Trophoblast cell (in vitro differentiated cells and primary cell): ENCODE measurements around the gene TPST1. TPM values are rescaled to one million over a fixed set of nuclear protein-coding genes. Genes with fewer than 3 reads are reported as not detected.
"Not testable (repeated sequence)": the region's sequence is repeated elsewhere in the genome, so short reads cannot be mapped to it uniquely, and the experiment has no call there.

Experiments used
- DNase-seq, 2 donors: peaks; one replicate each; pipeline ENCODE4 v3.0.0-alpha.2; 2016
- H2AFZ ChIP-seq: 2 replicates; pipeline ENCODE4 v1.6.1; 2013; ENCODE audit warnings: low read length, moderate library complexity, mild to moderate bottlenecking; ENCODE audit not compliant: insufficient read depth, poor library complexity
- H2AK5ac ChIP-seq: 2 replicates; pipeline ENCODE4 v1.6.1; 2013; ENCODE audit warnings: mild to moderate bottlenecking, low read length
- H2BK120ac ChIP-seq: 2 replicates; pipeline ENCODE4 v1.6.1; 2013; ENCODE audit warnings: low read length, mild to moderate bottlenecking, moderate library complexity; ENCODE audit not compliant: insufficient read depth, poor library complexity
- H2BK12ac ChIP-seq: 2 replicates; pipeline ENCODE4 v1.6.1; 2013; ENCODE audit warnings: mild to moderate bottlenecking, low read length, moderate library complexity
- H2BK5ac ChIP-seq: 2 replicates; pipeline ENCODE4 v1.6.1; 2013; ENCODE audit warnings: low read length, low read depth, moderate library complexity, mild to moderate bottlenecking; ENCODE audit not compliant: poor library complexity
- H3K14ac ChIP-seq: 2 replicates; pipeline ENCODE4 v1.6.1; 2013; ENCODE audit warnings: mild to moderate bottlenecking, low read length
- H3K18ac ChIP-seq: 2 replicates; pipeline ENCODE4 v1.6.1; 2013; ENCODE audit warnings: mild to moderate bottlenecking, low read length
- H3K23ac ChIP-seq: 2 replicates; pipeline ENCODE4 v1.6.1; 2013; ENCODE audit warnings: low read length
- H3K27ac ChIP-seq: 2 replicates; pipeline ENCODE4 v1.5.1; 2013; ENCODE audit warnings: low read depth, mild to moderate bottlenecking, inconsistent platforms, low read length, moderate library complexity
- H3K27me3 ChIP-seq: 2 replicates; pipeline ENCODE4 v1.6.1; 2013; ENCODE audit warnings: inconsistent platforms, mild to moderate bottlenecking, low read length, moderate library complexity; ENCODE audit not compliant: insufficient read depth
- H3K36me3 ChIP-seq, 2 experiments: 1 replicate in 1 of 2; 2 replicates in 1 of 2; pipeline ENCODE4 v1.6.1; 2013; ENCODE audit warnings: low read length in 2 of 2, mild to moderate bottlenecking in 2 of 2, moderate library complexity in 1 of 2; ENCODE audit not compliant: insufficient read depth in 2 of 2, control insufficient read depth in 1 of 2
- H3K4ac ChIP-seq: 2 replicates; pipeline ENCODE4 v1.6.1; 2013; ENCODE audit warnings: low read depth, mild to moderate bottlenecking, low read length, moderate library complexity
- H3K4me1 ChIP-seq, 2 experiments: 1 replicate in 1 of 2; 2 replicates in 1 of 2; pipeline ENCODE4 v1.6.1; 2013; ENCODE audit warnings: low read length in 2 of 2, mild to moderate bottlenecking in 2 of 2, moderate library complexity in 1 of 2; ENCODE audit not compliant: insufficient read depth in 2 of 2, control insufficient read depth in 1 of 2
- H3K4me2 ChIP-seq: 2 replicates; pipeline ENCODE4 v1.6.1; 2013; ENCODE audit warnings: inconsistent platforms, mild to moderate bottlenecking, low read length, moderate library complexity
- H3K4me3 ChIP-seq: 2 replicates; pipeline ENCODE4 v1.5.1; 2013; ENCODE audit warnings: mild to moderate bottlenecking, low read depth, low read length, inconsistent platforms
- H3K79me1 ChIP-seq: one replicate; pipeline ENCODE4 v1.6.1; 2013; ENCODE audit warnings: low read length
- H3K79me2 ChIP-seq: 2 replicates; pipeline ENCODE4 v1.6.1; 2013; ENCODE audit warnings: low read length, mild to moderate bottlenecking; ENCODE audit not compliant: control insufficient read depth, insufficient read depth, poor library complexity
- H3K9ac ChIP-seq: 2 replicates; pipeline ENCODE4 v1.6.1; 2013; ENCODE audit warnings: mild to moderate bottlenecking, low read length
- H3K9me3 ChIP-seq: 2 replicates; pipeline ENCODE4 v1.6.1; 2013; ENCODE audit warnings: low read depth, mild to moderate bottlenecking, control low read depth, inconsistent platforms, low read length; ENCODE audit not compliant: insufficient read depth
- H4K12ac ChIP-seq: 2 replicates; pipeline ENCODE4 v1.6.1; 2013; ENCODE audit warnings: low read depth, mild to moderate bottlenecking, low read length, moderate library complexity
- H4K8ac ChIP-seq: 2 replicates; pipeline ENCODE4 v1.6.1; 2013; ENCODE audit warnings: low read depth, mild to moderate bottlenecking, low read length, moderate library complexity
- H4K91ac ChIP-seq: one replicate; pipeline ENCODE4 v1.6.1; 2013; ENCODE audit warnings: low read depth, mild to moderate bottlenecking, low read length, moderate library complexity
- WGBS: extraction: QIAGEN DNeasy Blood & Tissue Kit; methylation state at CpG from one replicate; pipeline ENCODE4 v1.1.7; 2013; ENCODE audit warnings: missing lambda C conversion rate; ENCODE audit not compliant: insufficient read length, insufficient coverage; ENCODE audit errors: extremely low coverage; 5-methylcytosine and 5-hydroxymethylcytosine counted together
- polyA plus RNA-seq: library from polyadenylated mRNA; stranded (reverse); fragments of 200-250 nt; gene quantifications from 2 replicates; pipeline ENCODE4 v1.2.3, GENCODE V29; 2013

The TPST1 gene
- 19.3 and 20.4 TPM in 2 replicates for polyA plus RNA-seq

GRCh38 chr7:66204822-66205740 lies at the start of gene TPST1:
TSS of gene TPST1 (plus strand) at chr7:66205334. CDS start at chr7:66240426, 35,092 bp downstream.
- H4K8ac ChIP-seq = peak within 1 kb of the TSS; percentile 87
- H2BK5ac ChIP-seq = peak within 1 kb of the TSS; percentile 78
- no peak within 1 kb of the TSS for H2AK5ac ChIP-seq
- no peaks in the 10 kb centered on the region for H3K9me3 ChIP-seq
- H3K36me3 ChIP-seq = no peaks in the 10 kb centered on the region
- peak within 1 kb of the TSS; percentile 72 for H4K12ac ChIP-seq
- peak within 1 kb of the TSS; percentile 50 for H3K9ac ChIP-seq
- no CpG with 5 or more reads among the region's 90 CpGs for WGBS
- no peaks in the 10 kb centered on the region for H3K27me3 ChIP-seq
- peak within 1 kb of the TSS; percentile 82 for H2AFZ ChIP-seq
- H3K14ac ChIP-seq = peak within 1 kb of the TSS; percentile 92
- H3K4me1 ChIP-seq = peaks cover 6 to 8% of the 10 kb centered on the region in 2 experiments
- DNase-seq = peak; percentile 79 to 87
- peak within 1 kb of the TSS; percentile 90 for H3K18ac ChIP-seq
- peak within 1 kb of the TSS; percentile 23 for H2BK12ac ChIP-seq
- peaks cover 10% of the 10 kb centered on the region for H3K79me2 ChIP-seq
- H3K79me1 ChIP-seq = peaks cover 5% of the 10 kb centered on the region
- H3K23ac ChIP-seq = no peak within 1 kb of the TSS
- no peak within 1 kb of the TSS for H3K27ac ChIP-seq
- peak within 1 kb of the TSS; percentile 85 for H3K4me2 ChIP-seq
- peak within 1 kb of the TSS; percentile 78 for H2BK120ac ChIP-seq
- peak within 1 kb of the TSS; percentile 51 for H3K4ac ChIP-seq
- H4K91ac ChIP-seq = peak within 1 kb of the TSS; percentile 88
- peak within 1 kb of the TSS; percentile 95 for H3K4me3 ChIP-seq

DNA sequence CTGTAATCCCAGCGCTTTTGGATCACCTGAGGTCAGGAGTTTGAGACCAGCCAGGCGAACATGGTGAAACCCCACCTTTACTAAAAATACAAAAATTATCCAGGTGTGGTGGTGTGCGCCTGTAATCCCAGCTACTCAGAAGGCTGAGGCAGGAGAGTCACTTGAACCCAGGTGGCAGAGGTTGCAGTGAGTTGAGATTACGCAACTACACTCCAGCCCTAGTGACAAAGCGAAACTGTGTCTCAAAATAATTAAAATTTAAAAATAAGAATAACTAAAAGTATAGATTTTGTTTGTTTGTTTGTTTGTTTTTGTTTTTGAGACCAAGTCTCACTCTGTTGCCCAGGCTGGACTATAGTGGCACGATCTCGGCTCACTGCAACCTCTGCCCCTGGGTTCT lies 49.1 kb upstream of the TPST1 start:
- not testable (repeated sequence) for H3K79me1 ChIP-seq, H3K9me3 ChIP-seq, H3K79me2 ChIP-seq, H3K4me3 ChIP-seq, H3K4me2 ChIP-seq, H3K14ac ChIP-seq, H2BK120ac ChIP-seq, H2AFZ ChIP-seq, DNase-seq, H3K4ac ChIP-seq, H3K27ac ChIP-seq, H3K9ac ChIP-seq, H4K12ac ChIP-seq, H2AK5ac ChIP-seq, H3K27me3 ChIP-seq, H3K18ac ChIP-seq, H3K23ac ChIP-seq, H2BK5ac ChIP-seq, H2BK12ac ChIP-seq, H3K4me1 ChIP-seq, H4K91ac ChIP-seq, H4K8ac ChIP-seq
- WGBS = no CpG with 5 or more reads among the region's 7 CpGs
- peaks cover 7 to 14% of the 10 kb centered on the region in 2 experiments for H3K36me3 ChIP-seq

- no peak overlapping the region for H2BK120ac ChIP-seq
- H3K79me1 ChIP-seq = no peaks in the 10 kb centered on the region
- H4K91ac ChIP-seq = no peak overlapping the region
- no peak overlapping the region for H3K23ac ChIP-seq
- H4K8ac ChIP-seq = no peak overlapping the region
- no peak overlapping the region for H3K4me2 ChIP-seq
- no peak overlapping the region for H2AFZ ChIP-seq
- H3K9ac ChIP-seq = no peak overlapping the region
- no peak overlapping the region for H2AK5ac ChIP-seq
- H3K27ac ChIP-seq = no peak overlapping the region
- no CpG with 5 or more reads among the region's 3 CpGs for WGBS
- DNase-seq = no peak
- no peak overlapping the region for H2BK5ac ChIP-seq
- H3K14ac ChIP-seq = no peak overlapping the region
- H3K4me3 ChIP-seq = no peak overlapping the region
- no peak overlapping the region for H4K12ac ChIP-seq
- no peaks in the 10 kb centered on the region for H3K27me3 ChIP-seq
- H2BK12ac ChIP-seq = no peak overlapping the region
- peaks cover 0 to 6% of the 10 kb centered on the region in 2 experiments for H3K4me1 ChIP-seq
- H3K18ac ChIP-seq = no peak overlapping the region
- no peak overlapping the region for H3K4ac ChIP-seq
- H3K9me3 ChIP-seq = no peaks in the 10 kb centered on the region
- peaks cover 4 to 11% of the 10 kb centered on the region in 2 experiments for H3K36me3 ChIP-seq
- no peaks in the 10 kb centered on the region for H3K79me2 ChIP-seq
These were observed 48.1 kb upstream of the TPST1 start for GRCh38 chr7:66157060-66157459.

- no peak overlapping the region for H3K23ac ChIP-seq
- no peak overlapping the region for H3K27ac ChIP-seq
- H3K27me3 ChIP-seq = no peaks in the 10 kb centered on the region
- no peak overlapping the region for H2BK12ac ChIP-seq
- DNase-seq = no peak
- H3K79me1 ChIP-seq = no peaks in the 10 kb centered on the region
- H3K4me1 ChIP-seq = no peaks in the 10 kb centered on the region
- H3K9me3 ChIP-seq = no peaks in the 10 kb centered on the region
- no CpG with 5 or more reads among the region's 4 CpGs for WGBS
- no peaks in the 10 kb centered on the region for H3K36me3 ChIP-seq
- no peak overlapping the region for H3K14ac ChIP-seq
- H3K4me3 ChIP-seq = no peak overlapping the region
- no peak overlapping the region for H2BK120ac ChIP-seq
- H3K79me2 ChIP-seq = no peaks in the 10 kb centered on the region
- no peak overlapping the region for H3K4ac ChIP-seq
- no peak overlapping the region for H2AK5ac ChIP-seq
- no peak overlapping the region for H3K4me2 ChIP-seq
- no peak overlapping the region for H4K12ac ChIP-seq
- no peak overlapping the region for H4K91ac ChIP-seq
- H2BK5ac ChIP-seq = no peak overlapping the region
- no peak overlapping the region for H4K8ac ChIP-seq
- H2AFZ ChIP-seq = no peak overlapping the region
- no peak overlapping the region for H3K9ac ChIP-seq
- H3K18ac ChIP-seq = no peak overlapping the region
These were observed 42.5 kb upstream of the TPST1 start for GRCh38 chr7:66162622-66163021.
